Mammary epithelial cell (primary cell): ENCODE data around the gene SURF4.

ENCODE experiments used
- CTCF ChIP-seq, 2 donors: IDR thresholded peaks in 1 of 2; conservative IDR thresholded peaks in 1 of 2; 2 replicates each; pipeline ENCODE4 v1.5.1; 2011 to 2012; ENCODE audit warnings: inconsistent platforms in 2 of 2, low read length in 2 of 2, mild to moderate bottlenecking in 2 of 2, control low read depth in 1 of 2, low read depth in 1 of 2; ENCODE audit not compliant: insufficient read depth in 1 of 2; ENCODE audit errors: extremely low read depth in 1 of 2
- EZH2 ChIP-seq: IDR thresholded peaks from 2 replicates; pipeline ENCODE4 v1.6.1; 2012; ENCODE audit warnings: low read length, inconsistent platforms, borderline replicate concordance

- no peak for TF ChIP-seq CTCF (conservative IDR thresholded peaks at IDR 0.05 in 1 of 2, IDR thresholded peaks at IDR 0.05 in 1 of 2; ENCODE audit: extremely low read depth in 1 of 2, insufficient read depth in 1 of 2, low read depth in 1 of 2, low read length in 2 of 2)
- TF ChIP-seq EZH2, result no peak
Observed at GRCh38 chr9:133357656-133358055, 18.2 kb downstream of the SURF4 start.
